IMR-90 (cell line): ENCODE data around the gene ACTL6B. TPM values are rescaled to one million over a fixed set of nuclear protein-coding genes. Genes with fewer than 3 reads are reported as not detected.

ENCODE experiments used
- ATAC-seq: fragments of 200-7000 bp; cut with Tn5 transposase; 2 replicates; pipeline ENCODE4 v1.9.1; 2020; ENCODE audit warnings: low read depth, mild to moderate bottlenecking, moderate library complexity
- BruUV-seq: library from RNA; stranded (reverse); fragments of 400-500 nt; replicated peaks from 2 replicates; lab custom pipeline; 2021; lab: Mats Ljungman, UMichigan
- CTCF ChIA-PET: fragments of 300-600 bp; formaldehyde crosslinking; extraction: SDS; loops from one replicate; lab custom pipeline; 2021; ENCODE audit warnings: antibody characterized with exemption; lab: Yijun Ruan, JAX
- POLR2A ChIA-PET: fragments of 300-600 bp; sonication (Branson Sonifier 250); formaldehyde crosslinking; loops from one replicate; lab custom pipeline; 2022; ENCODE audit warnings: antibody characterized with exemption; ENCODE audit not compliant: unreplicated experiment; lab: Charles Lee
- DNase-seq: peaks from one replicate; pipeline ENCODE4 v3.0.0; 2013
- H2AFZ ChIP-seq: replicated peaks from 2 replicates; pipeline ENCODE3; 2013; ENCODE audit warnings: low read length, mild to moderate bottlenecking; ENCODE audit not compliant: poor library complexity
- H2AK5ac ChIP-seq: 2 replicates; pipeline ENCODE4 v1.6.1; 2013; ENCODE audit warnings: low read depth, low read length, inconsistent platforms
- H2AK9ac ChIP-seq: replicated peaks from 2 replicates; pipeline ENCODE3; 2013; ENCODE audit warnings: mild to moderate bottlenecking, low read depth, low read length, moderate library complexity; ENCODE audit not compliant: poor library complexity
- H2BK120ac ChIP-seq: 2 replicates; pipeline ENCODE4 v1.6.1; 2013; ENCODE audit warnings: low read depth, low read length, inconsistent platforms
- H2BK15ac ChIP-seq: 3 replicates; pipeline ENCODE4 v1.6.1; 2013; ENCODE audit warnings: low read depth, low read length, inconsistent platforms
- H2BK20ac ChIP-seq: 2 replicates; pipeline ENCODE4 v1.6.1; 2013; ENCODE audit warnings: low read depth, mild to moderate bottlenecking, inconsistent platforms, low read length, moderate library complexity
- H2BK5ac ChIP-seq: 2 replicates; pipeline ENCODE4 v1.6.1; 2013; ENCODE audit warnings: mild to moderate bottlenecking, low read depth, low read length, inconsistent platforms; ENCODE audit not compliant: poor library complexity, severe bottlenecking
- H3K14ac ChIP-seq: replicated peaks from 2 replicates; pipeline ENCODE4 v1.6.1; 2013; ENCODE audit warnings: low read depth, low read length, inconsistent platforms
- H3K18ac ChIP-seq: 2 replicates; pipeline ENCODE4 v1.6.1; 2013; ENCODE audit warnings: low read depth, low read length, control low read depth
- H3K23ac ChIP-seq: 2 replicates; pipeline ENCODE4 v1.6.1; 2013; ENCODE audit warnings: low read depth, low read length, inconsistent platforms
- H3K27ac ChIP-seq: 2 replicates; pipeline ENCODE4 v1.5.1; 2013; ENCODE audit warnings: mild to moderate bottlenecking, control low read depth, low read length; ENCODE audit not compliant: insufficient read depth
- H3K27me3 ChIP-seq: 2 replicates; pipeline ENCODE4 v1.6.1; 2013; ENCODE audit warnings: low read length; ENCODE audit not compliant: control insufficient read depth, insufficient read depth
- H3K36me3 ChIP-seq: 2 replicates; pipeline ENCODE4 v1.6.1; 2013; ENCODE audit warnings: low read length, mixed read lengths; ENCODE audit not compliant: control insufficient read depth, insufficient read depth
- H3K4ac ChIP-seq: 2 replicates; pipeline ENCODE4 v1.6.1; 2013; ENCODE audit warnings: low read depth, low read length, inconsistent platforms
- H3K4me1 ChIP-seq: 2 replicates; pipeline ENCODE4 v1.6.1; 2013; ENCODE audit warnings: low read length, mixed read lengths; ENCODE audit not compliant: control insufficient read depth, insufficient read depth
- H3K4me2 ChIP-seq: 2 replicates; pipeline ENCODE4 v1.6.1; 2013; ENCODE audit warnings: low read depth, mild to moderate bottlenecking, control low read depth, low read length, moderate library complexity
- H3K4me3 ChIP-seq: 2 replicates; pipeline ENCODE4 v1.5.1; 2013; ENCODE audit warnings: low read depth, mild to moderate bottlenecking, control low read depth, low read length, moderate library complexity; ENCODE audit not compliant: insufficient read depth
- H3K56ac ChIP-seq: 2 replicates; pipeline ENCODE4 v1.6.1; 2013; ENCODE audit warnings: low read length, inconsistent platforms; ENCODE audit not compliant: insufficient read depth; ENCODE audit errors: extremely low read depth
- H3K79me1 ChIP-seq, 2 experiments: 2 replicates each; pipeline ENCODE4 v1.6.1; 2013; ENCODE audit warnings: low read length in 2 of 2, inconsistent platforms in 1 of 2, low read depth in 1 of 2
- H3K9ac ChIP-seq: 2 replicates; pipeline ENCODE4 v1.6.1; 2013; ENCODE audit warnings: low read depth, low read length, control low read depth
- H3K9me1 ChIP-seq: 2 replicates; pipeline ENCODE4 v1.6.1; 2013; ENCODE audit warnings: low read length, inconsistent platforms; ENCODE audit not compliant: insufficient read depth
- H3K9me3 ChIP-seq: 2 replicates; pipeline ENCODE4 v1.6.1; 2013; ENCODE audit warnings: low read length; ENCODE audit not compliant: control insufficient read depth, insufficient read depth
- H4K20me1 ChIP-seq: 2 replicates; pipeline ENCODE4 v1.6.1; 2013; ENCODE audit warnings: low read length, inconsistent platforms; ENCODE audit not compliant: insufficient read depth
- H4K5ac ChIP-seq: 2 replicates; pipeline ENCODE4 v1.6.1; 2013; ENCODE audit warnings: mild to moderate bottlenecking, low read depth, low read length, control low read depth
- H4K8ac ChIP-seq, 2 experiments: 2 replicates each; pipeline ENCODE4 v1.6.1; 2013; ENCODE audit warnings: low read depth in 2 of 2, low read length in 2 of 2, control low read depth in 1 of 2, inconsistent platforms in 1 of 2
- H4K91ac ChIP-seq: 2 replicates; pipeline ENCODE4 v1.6.1; 2013; ENCODE audit warnings: low read depth, low read length, inconsistent platforms; ENCODE audit not compliant: insufficient read depth
- BHLHE40 ChIP-seq: fragments of 150-350 bp; IDR thresholded peaks from 2 replicates; pipeline ENCODE4 v1.6.1; 2016; ENCODE audit warnings: mild to moderate bottlenecking, low read depth, low read length
- CEBPB ChIP-seq: IDR thresholded peaks from 2 replicates; pipeline ENCODE4 v1.6.1; 2012; ENCODE audit warnings: low read depth, low read length, improper control_type of control experiment
- CHD1 ChIP-seq: IDR thresholded peaks from 2 replicates; pipeline ENCODE4 v1.6.1; 2012; ENCODE audit warnings: low read depth, low read length, improper control_type of control experiment
- ELK1 ChIP-seq: fragments of 150-350 bp; IDR thresholded peaks from 2 replicates; pipeline ENCODE4 v1.6.1; 2016; ENCODE audit warnings: low read depth, mild to moderate bottlenecking, low read length, moderate library complexity, borderline replicate concordance
- FOS ChIP-seq: fragments of 150-350 bp; IDR thresholded peaks from 2 replicates; pipeline ENCODE4 v1.6.1; 2016; ENCODE audit warnings: low read depth, low read length
- MAFK ChIP-seq: IDR thresholded peaks from 2 replicates; pipeline ENCODE4 v1.6.1; 2012; ENCODE audit warnings: low read depth, low read length, improper control_type of control experiment
- MAZ ChIP-seq: IDR thresholded peaks from 2 replicates; pipeline ENCODE4 v1.6.1; 2012; ENCODE audit warnings: low read depth, mild to moderate bottlenecking, low read length, improper control_type of control experiment, moderate library complexity, borderline replicate concordance
- NFE2L2 ChIP-seq: fragments of 150-350 bp; IDR thresholded peaks from 2 replicates; pipeline ENCODE4 v1.6.1; 2016; ENCODE audit warnings: low read depth, mild to moderate bottlenecking, low read length
- RAD21 ChIP-seq: IDR thresholded peaks from 2 replicates; pipeline ENCODE4 v1.6.1; 2012; ENCODE audit warnings: low read length, improper control_type of control experiment
- RCOR1 ChIP-seq: IDR thresholded peaks from 2 replicates; pipeline ENCODE4 v1.6.1; 2012; ENCODE audit warnings: mild to moderate bottlenecking, low read length, improper control_type of control experiment; ENCODE audit not compliant: insufficient replicate concordance
- RFX5 ChIP-seq: IDR thresholded peaks from 2 replicates; pipeline ENCODE4 v1.8.0; 2012; ENCODE audit warnings: low read depth, mild to moderate bottlenecking, low read length, moderate library complexity
- SMC3 ChIP-seq: fragments of 150-350 bp; IDR thresholded peaks from 2 replicates; pipeline ENCODE4 v1.6.1; 2016; ENCODE audit warnings: low read depth, mild to moderate bottlenecking, antibody characterized with exemption, low read length, moderate library complexity
- WGBS, 2 experiments: methylation state at CpG; one replicate each; pipeline versions ENCODE4 v1.1.5 to v1.1.7; 2013; ENCODE audit warnings: missing lambda C conversion rate in 2 of 2; ENCODE audit not compliant: insufficient read length in 1 of 2; ENCODE audit errors: extremely low coverage in 2 of 2; 5-methylcytosine and 5-hydroxymethylcytosine counted together
- dilution Hi-C: fragments of 300-500 bp; cut with HindIII; formaldehyde crosslinking; loops from one replicate; pipeline ENCODE4 v1.14.3; 2018; ENCODE audit warnings: low sequenced_read_pairs; ENCODE audit not compliant: unreplicated experiment
- in situ Hi-C: fragments of 300-500 bp; cut with MboI; formaldehyde crosslinking; loops from 3 replicates; pipeline ENCODE4 v1.14.3; 2019; ENCODE audit warnings: low sequenced_read_pairs, inconsistent platforms, mixed read lengths
- intact Hi-C: fragments of 100-400 bp; cut with micrococcal nuclease; formaldehyde crosslinking; loops from 2 replicates; pipeline ENCODE4 v1.10.0; 2022
- polyA plus RNA-seq, 3 experiments: library from polyadenylated mRNA; depleted of rRNA; stranded (reverse); fragments of >200 nt; gene quantifications; 2 replicates each; pipeline ENCODE4 v1.2.3, GENCODE V29; 2012; ENCODE audit warnings: low replicate concordance in 1 of 3
- total RNA-seq: library from RNA; depleted of rRNA; stranded (reverse); fragments of >200 nt; gene quantifications from 2 replicates; pipeline ENCODE4 v1.2.3, GENCODE V29; 2012
- TF ChIP-seq, protein P1 (sequence below): fragments of 150-350 bp; IDR thresholded peaks from 2 replicates; pipeline ENCODE4 v1.6.1; 2017; ENCODE audit warnings: mild to moderate bottlenecking, antibody characterized with exemption, low read length, low read depth

Gene ACTL6B
- total and polyA plus RNA-seq, 2 of the 4 experiments (the other 2 are of a cell fraction), result not detected

DNA sequence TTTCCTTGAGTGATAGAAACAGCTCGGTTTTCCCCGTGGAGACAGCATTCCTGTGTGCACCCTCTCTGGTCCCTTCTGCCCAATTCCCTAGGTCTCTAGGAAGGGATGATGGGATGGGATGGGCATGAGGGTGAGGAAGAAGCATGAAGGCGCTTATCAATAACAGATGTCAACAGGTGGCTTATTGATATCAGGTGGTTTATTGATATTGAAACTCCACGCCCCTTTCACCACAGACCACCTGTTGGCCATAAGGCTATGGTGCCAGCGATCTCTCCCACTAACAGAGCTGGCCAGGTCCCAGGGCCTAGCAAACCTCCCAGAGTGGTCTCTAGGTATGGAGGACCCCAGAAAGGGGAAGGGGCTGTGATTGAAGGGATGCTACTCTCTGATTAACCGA lies 36.0 kb downstream of the ACTL6B start:
- in situ Hi-C loops (no loop called here), dilution Hi-C loops (no loop called here), intact Hi-C loops (no loop called here)
- Histone ChIP-seq H3K36me3 (peaks cover 4% of the 10 kb centered on the region), H4K91ac (no peak overlapping the region), H3K18ac (no peak overlapping the region), H4K8ac (no peak overlapping the region), H4K20me1 (no peaks in the 10 kb centered on the region; the same call in 1 of the 2 replicates), H3K14ac (no peak overlapping the region), H3K9me1 (no peaks in the 10 kb centered on the region; the same call in 1 of the 2 replicates), H3K56ac (no peak overlapping the region), H3K27ac (no peak overlapping the region), H2AFZ (no peak overlapping the region), H3K4me2 (no peak overlapping the region), H3K4ac (no peak overlapping the region), H3K23ac (no peak overlapping the region), H2BK120ac (no peak overlapping the region), H3K4me3 (no peak overlapping the region), H2AK9ac (no peak overlapping the region), H3K9ac (no peak overlapping the region), H3K27me3 (no peaks in the 10 kb centered on the region), H3K79me1 (no peaks in the 10 kb centered on the region; a peak in 1 of 4 replicates), H2BK20ac (no peak overlapping the region), H4K5ac (no peak overlapping the region), H2AK5ac (no peak overlapping the region), H3K9me3 (no peaks in the 10 kb centered on the region), H2BK5ac (no peak overlapping the region), H2BK15ac (no peak overlapping the region), H3K4me1 (no peaks in the 10 kb centered on the region)
- WGBS, 2 experiments, result 100% methylated on average over 1 of the region's 6 CpGs; no CpG with 5 or more reads in 1 of the 2 experiments
- no peak for ATAC-seq
- TF ChIP-seq BHLHE40 (no peak), RFX5 (no peak), SMC3 (no peak), FOS (no peak), ELK1 (no peak), MAZ (no peak), RCOR1 (no peak), RAD21 (no peak), NFE2L2 (no peak), CEBPB (no peak), MAFK (no peak), CHD1 (no peak)
- TF ChIP-seq, protein P1, sequence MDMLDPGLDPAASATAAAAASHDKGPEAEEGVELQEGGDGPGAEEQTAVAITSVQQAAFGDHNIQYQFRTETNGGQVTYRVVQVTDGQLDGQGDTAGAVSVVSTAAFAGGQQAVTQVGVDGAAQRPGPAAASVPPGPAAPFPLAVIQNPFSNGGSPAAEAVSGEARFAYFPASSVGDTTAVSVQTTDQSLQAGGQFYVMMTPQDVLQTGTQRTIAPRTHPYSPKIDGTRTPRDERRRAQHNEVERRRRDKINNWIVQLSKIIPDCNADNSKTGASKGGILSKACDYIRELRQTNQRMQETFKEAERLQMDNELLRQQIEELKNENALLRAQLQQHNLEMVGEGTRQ, result no peak
- BruUV-seq, result no TSS peak
- DNase-seq, result no peak
- CTCF ChIA-PET, result interaction anchor here (0.6 kb wide), 1 partner anchor 32 kb away, joined by 3 read pairs; no protein-coding TSS in a partner anchor
- POLR2A ChIA-PET, result no interaction called here
